Keratinocyte (primary cell): Measurements from ENCODE around the gene TRAPPC2L. TPM values are rescaled to one million over a fixed set of nuclear protein-coding genes. Genes with fewer than 3 reads are reported as not detected.

Experiments
- DNase-seq: peaks from one replicate; pipeline ENCODE4 v3.0.0-alpha.2; 2011; ENCODE audit warnings: low read depth, missing footprints, low spot score
- FAIRE-seq: peaks from 2 replicates; lab custom pipeline; 2011; peaks lifted over from hg19 to GRCh38; lab: Jason Lieb, UNC
- H2AFZ ChIP-seq: 2 replicates; pipeline ENCODE4 v1.6.0; 2012; ENCODE audit warnings: low read length, control low read depth, inconsistent platforms; ENCODE audit not compliant: control insufficient read depth
- H3K27ac ChIP-seq: 2 replicates; pipeline ENCODE4 v1.5.1; 2011; ENCODE audit warnings: low read length; ENCODE audit not compliant: control insufficient read depth, insufficient read depth
- H3K27me3 ChIP-seq: 3 replicates; pipeline ENCODE4 v1.6.0; 2011; ENCODE audit warnings: low read length; ENCODE audit not compliant: control insufficient read depth, insufficient read depth; ENCODE audit errors: extremely low read depth
- H3K36me3 ChIP-seq, 2 experiments: 2 replicates in 1 of 2; 3 replicates in 1 of 2; pipeline ENCODE4 v1.5.1; 2011; ENCODE audit warnings: low read length in 2 of 2, mild to moderate bottlenecking in 1 of 2; ENCODE audit not compliant: control insufficient read depth in 2 of 2, insufficient read depth in 2 of 2; ENCODE audit errors: extremely low read depth in 1 of 2
- H3K4me1 ChIP-seq: 3 replicates; pipeline ENCODE4 v1.5.1; 2011; ENCODE audit warnings: low read length; ENCODE audit not compliant: control insufficient read depth, insufficient read depth; ENCODE audit errors: extremely low read depth
- H3K4me2 ChIP-seq: 3 replicates; pipeline ENCODE4 v1.6.0; 2011; ENCODE audit warnings: low read depth, low read length; ENCODE audit not compliant: control insufficient read depth, insufficient read depth; ENCODE audit errors: extremely low read depth
- H3K4me3 ChIP-seq, 3 experiments: fragments of 200-600 bp in 1 of 3; sonication (generic) in 1 of 3; 2 replicates in 2 of 3; 3 replicates in 1 of 3; pipeline ENCODE4 v1.5.1; 2011 to 2016; ENCODE audit warnings: low read length in 3 of 3, mild to moderate bottlenecking in 3 of 3, control low read depth in 2 of 3, inconsistent platforms in 1 of 3, low read depth in 1 of 3, mixed read lengths in 1 of 3, mixed run types in 1 of 3, moderate library complexity in 1 of 3; ENCODE audit not compliant: control insufficient read depth in 2 of 3, insufficient read depth in 2 of 3; ENCODE audit errors: extremely low read depth in 1 of 3
- H3K79me2 ChIP-seq: 2 replicates; pipeline ENCODE4 v1.6.0; 2012; ENCODE audit warnings: low read length; ENCODE audit not compliant: control insufficient read depth, insufficient read depth
- H3K9ac ChIP-seq: 3 replicates; pipeline ENCODE4 v1.6.0; 2011; ENCODE audit warnings: low read length; ENCODE audit not compliant: control insufficient read depth, insufficient read depth; ENCODE audit errors: extremely low read depth
- H3K9me1 ChIP-seq: 3 replicates; pipeline ENCODE4 v1.6.0; 2011; ENCODE audit warnings: low read length; ENCODE audit not compliant: control insufficient read depth, insufficient read depth; ENCODE audit errors: extremely low read depth
- H3K9me3 ChIP-seq: 2 replicates; pipeline ENCODE4 v1.5.1; 2012; ENCODE audit warnings: low read depth, low read length; ENCODE audit not compliant: control insufficient read depth
- H4K20me1 ChIP-seq: 3 replicates; pipeline ENCODE4 v1.6.0; 2011; ENCODE audit warnings: low read length; ENCODE audit not compliant: control insufficient read depth, insufficient read depth; ENCODE audit errors: extremely low read depth
- CTCF ChIP-seq, 3 experiments: IDR thresholded peaks in 1 of 3; conservative IDR thresholded peaks in 1 of 3; optimal IDR thresholded peaks in 1 of 3; 2 replicates in 2 of 3; 3 replicates in 1 of 3; pipeline versions ENCODE3 to v1.5.1; 2011; ENCODE audit warnings: low read length in 3 of 3, mild to moderate bottlenecking in 3 of 3, moderate library complexity in 2 of 3, control low read depth in 1 of 3, inconsistent platforms in 1 of 3; ENCODE audit not compliant: insufficient read depth in 2 of 3; ENCODE audit errors: extremely low read depth in 1 of 3
- EZH2 ChIP-seq: IDR thresholded peaks from one replicate; pipeline ENCODE4 v1.6.1; 2012; ENCODE audit warnings: inconsistent platforms, mild to moderate bottlenecking, low read length, moderate library complexity
- dilution Hi-C: fragments of 300-500 bp; cut with MboI; formaldehyde crosslinking; loops from one replicate; pipeline ENCODE4 v1.7.0; 2020; ENCODE audit warnings: low sequenced_read_pairs; ENCODE audit not compliant: extremely low pct_ligation_motif_present
- polyA plus RNA-seq, 5 experiments: library from polyadenylated mRNA; depleted of rRNA in 3 of 5; stranded (reverse) in 3 of 5; stranded (forward) in 1 of 5; unstranded in 1 of 5; fragments of >200 nt; gene quantifications; 1 replicate in 1 of 5; 2 replicates in 3 of 5; 3 replicates in 1 of 5; pipeline versions ENCODE4 v1.2.1 to v1.2.3, GENCODE V29; 2011 to 2012; ENCODE audit warnings: missing spikeins in 2 of 5, low read depth in 1 of 5, low replicate concordance in 1 of 5

Gene TRAPPC2L
- polyA plus RNA-seq, 1 donor (not counting 4 experiments of a cell fraction or from before 2014, with no cell fraction given): 139 TPM

GRCh38 chr16:88848557-88848956 is 8.4 kb upstream of the TRAPPC2L start:
- H3K4me1 ChIP-seq: no peaks in the 10 kb centered on the region
- no peak for FAIRE-seq
- no peaks in the 10 kb centered on the region for H4K20me1 ChIP-seq
- H3K9me1 ChIP-seq: no peaks in the 10 kb centered on the region
- no peak overlapping the region for H3K9ac ChIP-seq
- no peak overlapping the region for H3K4me3 ChIP-seq
- no peaks in the 10 kb centered on the region for H3K9me3 ChIP-seq
- H3K79me2 ChIP-seq: no peaks in the 10 kb centered on the region
- no peak for DNase-seq
- H3K27ac ChIP-seq: no peak overlapping the region
- H3K27me3 ChIP-seq: no peaks in the 10 kb centered on the region
- dilution Hi-C loops: no loop called here
- no peak overlapping the region for H3K4me2 ChIP-seq
- TF ChIP-seq EZH2: no peak
- no peak for TF ChIP-seq CTCF (optimal IDR thresholded peaks at IDR 0.05 in 1 of 3, IDR thresholded peaks at IDR 0.05 in 1 of 3, conservative IDR thresholded peaks at IDR 0.05 in 1 of 3; ENCODE audit: extremely low read depth in 1 of 3, insufficient read depth in 2 of 3, low read length in 3 of 3)
- no peak overlapping the region for H2AFZ ChIP-seq
- H3K36me3 ChIP-seq: peaks cover 0 to 7% of the 10 kb centered on the region in 2 experiments

GRCh38 chr16:88850531-88851199 is 6.3 kb upstream of the TRAPPC2L start:
- H3K79me2 ChIP-seq: peaks cover under 1% of the 10 kb centered on the region
- no peak overlapping the region for H2AFZ ChIP-seq
- H3K9me1 ChIP-seq: no peaks in the 10 kb centered on the region
- no peaks in the 10 kb centered on the region for H4K20me1 ChIP-seq
- no peak overlapping the region for H3K4me2 ChIP-seq
- dilution Hi-C loops: no loop called here
- no peaks in the 10 kb centered on the region for H3K9me3 ChIP-seq
- no peaks in the 10 kb centered on the region for H3K27me3 ChIP-seq
- no peaks in the 10 kb centered on the region for H3K4me1 ChIP-seq
- FAIRE-seq: no peak
- DNase-seq: no peak
- TF ChIP-seq EZH2 (no peak), CTCF (optimal IDR thresholded peaks at IDR 0.05 in 1 of 3, IDR thresholded peaks at IDR 0.05 in 1 of 3, conservative IDR thresholded peaks at IDR 0.05 in 1 of 3; ENCODE audit: extremely low read depth in 1 of 3, insufficient read depth in 2 of 3, low read length in 3 of 3) (no peak)
- H3K27ac ChIP-seq: no peak overlapping the region
- H3K4me3 ChIP-seq: no peak overlapping the region
- H3K36me3 ChIP-seq: peaks cover 4 to 7% of the 10 kb centered on the region in 2 experiments
- no peak overlapping the region for H3K9ac ChIP-seq
